ENCODE results near the gene DIPK1A.

DNA sequence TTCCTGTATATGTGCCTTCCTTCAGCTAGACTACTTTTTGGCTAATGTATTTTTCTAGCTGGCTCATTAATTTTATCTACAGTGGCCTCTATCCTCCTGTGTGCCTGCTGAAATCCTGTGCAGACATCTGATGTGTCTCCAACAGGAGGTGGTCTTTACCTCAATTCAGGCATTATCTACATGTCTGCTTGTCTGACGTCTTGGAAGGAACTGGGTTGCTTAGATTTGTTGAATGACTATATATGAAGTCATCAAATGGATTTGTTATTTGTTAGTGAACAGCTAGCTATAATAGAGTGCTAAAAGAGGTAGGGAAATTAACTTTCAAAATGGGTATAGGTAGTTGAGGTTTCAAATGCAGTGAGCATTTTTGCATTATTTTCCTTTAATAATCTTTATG, 122.7 kb downstream of the DIPK1A start:
- TF ChIP-seq, protein P1, sequence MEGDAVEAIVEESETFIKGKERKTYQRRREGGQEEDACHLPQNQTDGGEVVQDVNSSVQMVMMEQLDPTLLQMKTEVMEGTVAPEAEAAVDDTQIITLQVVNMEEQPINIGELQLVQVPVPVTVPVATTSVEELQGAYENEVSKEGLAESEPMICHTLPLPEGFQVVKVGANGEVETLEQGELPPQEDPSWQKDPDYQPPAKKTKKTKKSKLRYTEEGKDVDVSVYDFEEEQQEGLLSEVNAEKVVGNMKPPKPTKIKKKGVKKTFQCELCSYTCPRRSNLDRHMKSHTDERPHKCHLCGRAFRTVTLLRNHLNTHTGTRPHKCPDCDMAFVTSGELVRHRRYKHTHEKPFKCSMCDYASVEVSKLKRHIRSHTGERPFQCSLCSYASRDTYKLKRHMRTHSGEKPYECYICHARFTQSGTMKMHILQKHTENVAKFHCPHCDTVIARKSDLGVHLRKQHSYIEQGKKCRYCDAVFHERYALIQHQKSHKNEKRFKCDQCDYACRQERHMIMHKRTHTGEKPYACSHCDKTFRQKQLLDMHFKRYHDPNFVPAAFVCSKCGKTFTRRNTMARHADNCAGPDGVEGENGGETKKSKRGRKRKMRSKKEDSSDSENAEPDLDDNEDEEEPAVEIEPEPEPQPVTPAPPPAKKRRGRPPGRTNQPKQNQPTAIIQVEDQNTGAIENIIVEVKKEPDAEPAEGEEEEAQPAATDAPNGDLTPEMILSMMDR (IDR thresholded peaks at IDR 0.05): no peak
- no peak for TF ChIP-seq POLR2AphosphoS5 (IDR thresholded peaks at IDR 0.05; ENCODE audit: insufficient read depth in 1 of 2, low read depth in 1 of 2)
